HG03571 (cell line): Measurements from ENCODE around the gene TVP23B.
A peak's percentile ranks its signal among the peaks of the same experiment; 100 is the strongest.
"Not testable (repeated sequence)": the region's sequence is repeated elsewhere in the genome, so short reads cannot be mapped to it uniquely, and the experiment has no call there.

Source experiments
- ATAC-seq: cut with Tn5 transposase; IDR thresholded peaks from one replicate; pipeline ENCODE4 v1.9.1; 2021; ENCODE audit not compliant: unreplicated experiment

Gene TVP23B

GRCh38 chr17:18780991-18781718 is at the start of gene TVP23B:
Gene TVP23B, plus strand, starts transcription at chr17:18781183. Its CDS starts 111 bp downstream, at chr17:18781294.
- peak; percentile 98 for ATAC-seq

- ATAC-seq, result not testable (repeated sequence)
These were observed 48.5 kb upstream of the TVP23B start for GRCh38 chr17:18732438-18732837.

DNA sequence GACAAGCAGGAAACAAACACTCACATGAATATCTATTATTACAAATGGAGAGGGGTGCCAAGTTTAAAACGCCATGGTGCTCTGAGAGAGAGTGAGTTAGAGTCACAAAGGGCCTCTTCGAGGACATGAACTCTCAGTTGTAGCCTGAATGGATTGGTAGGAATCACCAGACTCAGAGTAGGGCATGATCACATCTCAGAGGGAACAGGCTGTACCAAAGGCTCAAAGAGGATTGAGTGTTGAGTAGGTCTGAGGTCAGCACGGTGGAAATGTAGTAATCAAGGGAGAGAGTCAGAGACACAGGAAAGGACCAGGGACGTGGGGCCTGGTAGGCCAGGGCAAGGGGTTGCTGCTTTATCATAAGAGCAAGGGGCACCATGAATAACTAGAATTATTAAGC is 47.6 kb upstream of the TVP23B start:
- ATAC-seq, result not testable (repeated sequence)

GRCh38 chr17:18739616-18740391 is 41.2 kb upstream of the TVP23B start:
- not testable (repeated sequence) for ATAC-seq

DNA sequence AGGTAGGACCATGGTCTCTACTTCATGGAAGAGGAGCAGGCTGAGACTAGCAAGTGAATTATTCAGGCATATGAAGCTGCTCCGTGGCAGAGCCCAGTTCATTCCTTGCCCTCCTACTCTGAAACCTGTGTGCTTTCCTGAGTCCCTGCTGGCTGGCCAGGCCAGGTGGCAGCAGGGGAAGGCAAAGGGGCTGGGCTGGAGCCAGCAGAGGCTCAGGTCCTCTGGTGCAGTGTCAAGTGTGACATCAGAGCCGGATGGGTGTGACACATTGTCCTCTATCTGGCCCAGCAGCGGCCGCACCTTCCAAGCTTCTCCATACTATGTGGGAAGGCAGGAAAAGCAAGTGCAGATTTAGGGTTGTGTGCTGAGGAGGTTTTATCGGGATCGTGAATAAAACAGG is 39.8 kb upstream of the TVP23B start:
- ATAC-seq, result not testable (repeated sequence)

- not testable (repeated sequence) for ATAC-seq
These were observed 37.1 kb upstream of the TVP23B start, which contains the start of gene FBXW10 for GRCh38 chr17:18743699-18744421. Gene FBXW10, plus strand, starts transcription at chr17:18744054. Its CDS starts 191 bp downstream, at chr17:18744245.

- not testable (repeated sequence) for ATAC-seq
These were observed 36.3 kb upstream of the TVP23B start for GRCh38 chr17:18744726-18745125.

DNA sequence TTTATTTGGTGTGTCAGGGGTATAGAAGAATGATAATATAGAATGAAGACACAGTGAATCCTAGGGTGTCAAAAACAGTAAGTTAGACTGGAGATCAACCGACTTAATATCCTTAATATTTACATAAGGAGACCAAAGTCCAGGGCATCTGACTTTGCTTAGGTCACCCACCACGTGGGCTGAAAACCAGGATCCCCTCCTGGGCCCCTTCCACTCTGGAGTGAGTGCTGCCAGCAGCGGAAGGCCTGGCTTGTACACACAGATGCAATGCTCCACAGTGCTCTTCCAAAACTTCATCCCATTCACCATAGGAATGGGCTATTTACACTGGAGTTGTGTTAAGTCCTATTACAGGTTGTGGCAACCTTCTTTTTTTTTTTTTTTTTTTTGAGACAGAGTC is 34.4 kb upstream of the TVP23B start:
- not testable (repeated sequence) for ATAC-seq

GRCh38 chr17:18747501-18747900 is 33.5 kb upstream of the TVP23B start:
- ATAC-seq, result not testable (repeated sequence)

GRCh38 chr17:18750242-18750641 is 30.7 kb upstream of the TVP23B start:
- ATAC-seq, result not testable (repeated sequence)

DNA sequence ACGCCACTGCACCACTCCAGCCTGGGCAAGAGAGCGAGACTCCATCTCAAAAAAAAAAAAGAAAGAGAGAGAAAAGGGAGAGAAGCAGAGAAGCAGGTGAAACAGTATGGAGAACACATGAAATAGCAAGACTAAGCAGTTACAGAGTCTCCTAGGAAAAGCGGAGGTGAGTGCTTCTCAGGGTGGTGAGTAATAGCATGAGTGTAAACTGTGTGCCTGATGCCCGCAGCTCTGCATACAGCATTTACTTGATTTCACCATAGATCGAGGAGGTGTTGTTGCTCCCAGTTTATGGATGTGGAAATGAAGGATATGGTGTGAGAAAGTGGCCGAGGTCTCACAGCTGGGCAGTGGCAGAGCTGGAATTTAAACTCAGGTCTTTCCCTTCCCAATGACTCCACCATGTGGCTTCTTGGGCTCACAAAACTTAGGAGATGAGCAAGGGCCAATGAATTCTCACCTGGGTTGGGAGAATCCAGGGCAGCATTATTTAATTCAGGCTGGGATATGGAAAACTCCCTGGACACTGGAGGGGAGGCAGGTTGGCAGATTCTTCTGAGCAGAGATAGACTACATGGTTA is 27.1 kb upstream of the TVP23B start:
- ATAC-seq, result not testable (repeated sequence)

- not testable (repeated sequence) for ATAC-seq
These were observed 25.0 kb upstream of the TVP23B start for GRCh38 chr17:18755969-18756368.

DNA sequence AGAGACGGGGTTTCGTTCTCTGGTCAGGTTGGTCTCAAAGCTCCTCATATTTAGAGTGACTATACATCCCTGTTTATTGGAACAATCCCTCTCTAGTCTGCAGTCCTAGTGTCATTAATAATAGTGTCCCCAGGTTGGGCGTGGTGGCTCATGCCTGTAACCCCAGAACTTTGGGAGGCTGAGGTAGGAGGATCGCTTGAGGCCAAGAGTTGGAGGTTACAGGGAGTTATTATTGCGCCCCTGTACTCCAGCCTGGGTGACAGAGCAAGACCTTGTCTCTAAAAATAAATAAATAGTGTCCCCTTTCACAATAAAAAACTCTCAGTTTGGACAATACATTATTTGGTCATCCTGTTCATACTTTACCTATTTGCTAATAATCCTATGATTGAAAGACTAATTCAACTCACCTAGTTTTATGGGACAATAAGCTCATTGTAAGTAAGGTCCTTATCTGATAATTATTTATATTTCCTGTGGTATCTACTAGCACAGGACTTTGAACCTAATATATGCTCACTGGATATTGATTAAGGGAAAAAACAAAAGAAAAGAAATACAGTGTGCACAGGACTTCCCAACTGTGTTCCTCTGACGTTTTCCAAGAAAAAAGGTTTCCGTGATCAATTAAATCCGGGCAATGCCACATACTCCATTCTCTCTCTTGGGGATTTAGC is 23.5 kb upstream of the TVP23B start:
- ATAC-seq, result not testable (repeated sequence)

DNA sequence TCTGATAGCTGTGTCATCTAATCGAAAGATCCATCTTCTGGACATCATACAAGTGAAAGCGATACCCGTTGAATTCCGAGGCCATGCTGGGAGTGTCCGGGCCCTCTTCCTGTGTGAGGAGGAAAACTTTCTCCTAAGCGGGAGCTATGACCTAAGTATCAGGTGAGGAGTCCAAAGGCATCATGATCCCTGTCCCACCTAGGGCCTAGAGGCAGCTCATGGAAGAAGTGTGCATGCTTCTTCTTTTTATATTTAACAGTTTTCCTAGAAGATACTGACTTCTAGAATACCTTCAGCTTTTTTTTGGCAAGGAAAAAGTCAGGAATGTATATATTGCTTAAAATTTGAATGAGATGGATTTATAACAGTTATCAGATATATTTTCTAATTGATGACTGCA is 22.6 kb upstream of the TVP23B start:
- not testable (repeated sequence) for ATAC-seq

DNA sequence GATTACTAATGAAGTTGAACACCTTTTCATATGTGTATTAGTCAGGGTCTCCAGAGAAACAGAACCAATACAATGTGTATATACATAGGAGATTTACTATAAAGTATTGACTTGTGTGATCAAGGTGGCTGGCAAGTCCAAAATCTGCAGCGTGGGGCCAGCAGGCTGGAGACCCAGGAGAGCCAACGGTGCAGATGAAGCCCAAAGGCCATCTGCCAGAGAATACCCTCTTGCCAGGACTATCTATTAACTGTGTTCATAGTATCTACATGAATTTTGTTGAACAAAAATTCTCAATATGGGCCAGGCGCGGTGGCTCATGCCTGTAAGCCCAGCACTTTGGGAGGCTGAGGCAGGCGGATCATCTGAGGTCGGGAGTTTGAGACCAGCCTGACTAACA is 20.8 kb upstream of the TVP23B start:
- not testable (repeated sequence) for ATAC-seq

DNA sequence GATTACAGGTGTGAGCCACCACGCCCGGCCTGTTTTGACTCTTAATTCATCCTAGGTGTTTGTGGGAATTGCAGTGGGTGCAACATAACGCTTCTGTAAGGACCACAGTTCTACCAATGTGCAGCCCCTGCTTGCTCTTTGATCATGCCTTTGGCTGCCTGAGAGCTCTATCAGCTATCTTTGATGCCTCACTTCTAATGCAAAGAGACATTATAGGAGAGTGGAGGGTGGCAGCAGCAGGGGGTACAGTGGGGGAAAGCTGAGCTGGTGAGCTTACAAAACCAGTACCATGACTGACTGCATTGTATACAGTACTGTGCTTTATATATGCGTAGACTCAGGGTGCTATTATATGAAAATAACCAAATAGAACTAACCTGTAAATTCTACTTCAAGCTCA is 10.4 kb upstream of the TVP23B start:
- not testable (repeated sequence) for ATAC-seq

- not testable (repeated sequence) for ATAC-seq
These were observed 9.9 kb upstream of the TVP23B start for GRCh38 chr17:18771066-18771465.

DNA sequence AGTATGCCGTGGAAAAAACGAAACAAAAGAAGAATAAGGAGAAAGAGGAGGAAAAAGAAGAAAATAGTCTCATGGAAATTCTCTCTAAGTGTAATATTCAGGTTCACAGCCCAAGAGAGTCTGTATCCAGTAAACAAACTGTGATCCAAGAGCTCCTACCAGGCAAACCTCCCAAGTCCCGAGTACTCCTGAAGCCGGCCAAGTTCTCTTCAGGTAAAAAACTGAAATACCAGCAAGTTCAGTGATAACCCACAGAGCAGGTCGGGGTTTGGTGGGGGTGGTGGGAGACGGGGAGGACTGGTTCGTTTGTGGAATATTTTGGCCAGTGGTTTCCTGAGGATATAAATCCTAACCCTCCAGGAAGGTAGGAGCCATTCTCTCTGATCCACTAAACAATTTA is 8.5 kb upstream of the TVP23B start:
- no peak for ATAC-seq

- ATAC-seq, result not testable (repeated sequence)
These were observed 822 bp downstream of the TVP23B start for GRCh38 chr17:18781805-18782204.

- not testable (repeated sequence) for ATAC-seq
These were observed 5.0 kb downstream of the TVP23B start for GRCh38 chr17:18785933-18786332.
